OCI-LY3 (cell line): ENCODE results near the gene NOP10.
A peak's percentile ranks its signal among the peaks of the same experiment; 100 is the strongest.
"Not testable (repeated sequence)": the region's sequence is repeated elsewhere in the genome, so short reads cannot be mapped to it uniquely, and the experiment has no call there.

Source experiments
- H2AFZ ChIP-seq: fragments of 200-600, 300-600 bp; shearing (Covaris generic); 2 replicates; pipeline ENCODE4 v1.6.0; 2014; ENCODE audit warnings: antibody characterized with exemption, low read depth, low read length
- H3K27ac ChIP-seq: fragments of 200-600, 300-600 bp; sonication (generic); 2 replicates; pipeline ENCODE4 v1.5.1; 2014; ENCODE audit warnings: mild to moderate bottlenecking, low read length, moderate library complexity, mixed read lengths
- H3K27me3 ChIP-seq: fragments of 200-600, 300-600 bp; sonication (generic); 2 replicates; pipeline ENCODE4 v1.6.1; 2014; ENCODE audit warnings: low read depth, low read length, mixed read lengths
- H3K36me3 ChIP-seq: fragments of 200-600, 300-600 bp; sonication (generic); replicated peaks from 2 replicates; pipeline ENCODE3; 2014; ENCODE audit warnings: low read depth, low read length, mixed read lengths
- H3K4me1 ChIP-seq: fragments of 300-600, 200-600 bp; sonication (generic); 2 replicates; pipeline ENCODE4 v1.6.1; 2014; ENCODE audit warnings: low read length, mixed read lengths
- H3K4me2 ChIP-seq: fragments of 200-600, 300-600 bp; sonication (generic); 2 replicates; pipeline ENCODE4 v1.6.1; 2014; ENCODE audit warnings: low read length, mixed read lengths
- H3K4me3 ChIP-seq: fragments of 300-600, 200-600 bp; sonication (generic); 2 replicates; pipeline ENCODE4 v1.5.1; 2014; ENCODE audit warnings: antibody characterized with exemption, mild to moderate bottlenecking, low read length, moderate library complexity
- H3K79me2 ChIP-seq: fragments of 300-600, 200-600 bp; shearing (Covaris generic); 2 replicates; pipeline ENCODE4 v1.6.1; 2014; ENCODE audit warnings: mild to moderate bottlenecking, low read length, mixed read lengths
- H3K9ac ChIP-seq: fragments of 300-600, 200-600 bp; shearing (Covaris generic); 2 replicates; pipeline ENCODE4 v1.6.0; 2014; ENCODE audit warnings: mild to moderate bottlenecking, low read length, moderate library complexity
- H3K9me3 ChIP-seq: fragments of 200-600, 300-600 bp; shearing (Covaris generic); 2 replicates; pipeline ENCODE4 v1.6.1; 2014; ENCODE audit warnings: low read length, mixed read lengths; ENCODE audit not compliant: insufficient read depth
- H4K20me1 ChIP-seq: fragments of 200-600, 300-600 bp; sonication (generic); 2 replicates; pipeline ENCODE4 v1.6.1; 2016; ENCODE audit warnings: low read length, mixed read lengths; ENCODE audit not compliant: insufficient read depth
- CTCF ChIP-seq: fragments of 200-600, 300-600 bp; sonication (generic); IDR thresholded peaks from 2 replicates; pipeline ENCODE4 v1.5.1; 2014; ENCODE audit warnings: antibody characterized with exemption, low read length, low read depth
- EZH2phosphoT487 ChIP-seq: fragments of 200-600 bp; shearing (Covaris generic); IDR thresholded peaks from 2 replicates; pipeline ENCODE4 v1.6.1; 2018; ENCODE audit warnings: antibody characterized with exemption, mixed run types, low read depth

The NOP10 gene

GRCh38 chr15:34342737-34343575, at the start of gene NOP10, which contains the start of gene NUTM1:
TSS of gene NOP10 (minus strand) at chr15:34343136. CDS start at chr15:34343073, 63 bp downstream.
TSS of gene NUTM1 (plus strand) at chr15:34343315. CDS start at chr15:34343697, 382 bp downstream.
- H3K27ac ChIP-seq: peak within 1 kb of the TSS; percentile 72

GRCh38 chr15:34389594-34390086, 46.7 kb upstream of the NOP10 start:
- not testable (repeated sequence) for H3K4me2 ChIP-seq, H3K4me3 ChIP-seq, H3K27me3 ChIP-seq, H3K4me1 ChIP-seq, H3K9me3 ChIP-seq, H2AFZ ChIP-seq, H3K36me3 ChIP-seq, H3K9ac ChIP-seq, H4K20me1 ChIP-seq, H3K79me2 ChIP-seq, H3K27ac ChIP-seq

More at GRCh38 chr15:34342737-34343575, at the start of gene NOP10, which contains the start of gene NUTM1:
- Histone ChIP-seq H3K4me2 (peak within 1 kb of the TSS; percentile 21), H3K4me3 (peak within 1 kb of the TSS; percentile 82), H3K36me3 (peaks cover 21% of the 10 kb centered on the region), H3K9ac (peak within 1 kb of the TSS; percentile 80), H3K4me1 (peaks cover 9% of the 10 kb centered on the region; the same call in 1 of the 2 replicates), H4K20me1 (no peaks in the 10 kb centered on the region), H3K27me3 (no peaks in the 10 kb centered on the region), H3K79me2 (peaks cover 21% of the 10 kb centered on the region), H3K9me3 (no peaks in the 10 kb centered on the region), H2AFZ (peak within 1 kb of the TSS; percentile 87)
- TF ChIP-seq EZH2phosphoT487 (no peak), CTCF (peak; percentile 84)

- H3K9ac ChIP-seq, H3K4me3 ChIP-seq, H3K36me3 ChIP-seq, H3K4me2 ChIP-seq, H3K27ac ChIP-seq, H3K79me2 ChIP-seq, H3K27me3 ChIP-seq, H2AFZ ChIP-seq, H3K4me1 ChIP-seq, H4K20me1 ChIP-seq, H3K9me3 ChIP-seq: not testable (repeated sequence)
Measured at GRCh38 chr15:34381829-34382521, 39.0 kb upstream of the NOP10 start.

- H2AFZ ChIP-seq, H3K4me2 ChIP-seq, H3K4me3 ChIP-seq, H3K27me3 ChIP-seq, H3K4me1 ChIP-seq, H3K36me3 ChIP-seq, H4K20me1 ChIP-seq, H3K27ac ChIP-seq, H3K9me3 ChIP-seq, H3K9ac ChIP-seq, H3K79me2 ChIP-seq: not testable (repeated sequence)
Measured at GRCh38 chr15:34380491-34380890, 37.6 kb upstream of the NOP10 start.

GRCh38 chr15:34376856-34377255, 33.9 kb upstream of the NOP10 start:
- no peak for TF ChIP-seq CTCF
- no peak for TF ChIP-seq EZH2phosphoT487
- Histone ChIP-seq H3K4me3 (no peak overlapping the region), H2AFZ (no peak overlapping the region), H3K9me3 (no peaks in the 10 kb centered on the region), H3K27ac (no peak overlapping the region), H3K79me2 (no peaks in the 10 kb centered on the region), H3K4me1 (no peaks in the 10 kb centered on the region), H3K27me3 (no peaks in the 10 kb centered on the region), H3K4me2 (no peak overlapping the region), H4K20me1 (no peaks in the 10 kb centered on the region), H3K36me3 (peaks cover 5% of the 10 kb centered on the region), H3K9ac (no peak overlapping the region)

GRCh38 chr15:34375541-34375940, 32.6 kb upstream of the NOP10 start:
- not testable (repeated sequence) for H3K9ac ChIP-seq, H3K9me3 ChIP-seq, H3K27ac ChIP-seq, H4K20me1 ChIP-seq, H3K27me3 ChIP-seq, H3K4me3 ChIP-seq, H3K79me2 ChIP-seq, H3K4me2 ChIP-seq, H3K36me3 ChIP-seq, H2AFZ ChIP-seq
- peaks cover 10% of the 10 kb centered on the region for H3K4me1 ChIP-seq
